Measurements from ENCODE around the gene TMED10. TPM values are rescaled to one million over a fixed set of nuclear protein-coding genes. Genes with fewer than 3 reads are reported as not detected.
A peak's percentile ranks its signal among the peaks of the same experiment; 100 is the strongest.
"Not testable (repeated sequence)": the region's sequence is repeated elsewhere in the genome, so short reads cannot be mapped to it uniquely, and the experiment has no call there.

TMED10 gene
- total RNA-seq, 1 donor from 2014 or later, result 394 TPM

- no peak for DNase-seq (ENCODE audit: low spot score)
These were observed 17.4 kb downstream of the TMED10 start for GRCh38 chr14:75158843-75159614.

GRCh38 chr14:75156901-75157300 lies 19.5 kb downstream of the TMED10 start:
- DNase-seq (ENCODE audit: low spot score), result no peak

GRCh38 chr14:75156111-75156510 lies 20.3 kb downstream of the TMED10 start:
- no peak for DNase-seq (ENCODE audit: low spot score)

- no peak for DNase-seq (ENCODE audit: low spot score)
These were observed 21.2 kb downstream of the TMED10 start for GRCh38 chr14:75155169-75155568.

GRCh38 chr14:75153295-75153694 lies 23.1 kb downstream of the TMED10 start:
- DNase-seq (ENCODE audit: low spot score), result no peak

GRCh38 chr14:75151851-75152250 lies 24.6 kb downstream of the TMED10 start:
- no peak for DNase-seq (ENCODE audit: low spot score)

GRCh38 chr14:75150637-75151036 lies 25.8 kb downstream of the TMED10 start:
- not testable (repeated sequence) for DNase-seq (ENCODE audit: low spot score)

- no peak for DNase-seq (ENCODE audit: low spot score)
These were observed 26.3 kb downstream of the TMED10 start for GRCh38 chr14:75150150-75150549.

GRCh38 chr14:75147423-75148071 lies 28.9 kb downstream of the TMED10 start:
- DNase-seq (ENCODE audit: low spot score), result peak; percentile 50

GRCh38 chr14:75144944-75145343 lies 31.5 kb downstream of the TMED10 start:
- DNase-seq (ENCODE audit: low spot score), result no peak

GRCh38 chr14:75143761-75144527 lies 32.5 kb downstream of the TMED10 start:
- DNase-seq (ENCODE audit: low spot score), result no peak

GRCh38 chr14:75142494-75142893 lies 33.9 kb downstream of the TMED10 start:
- DNase-seq (ENCODE audit: low spot score), result no peak

GRCh38 chr14:75141967-75142366 lies 34.4 kb downstream of the TMED10 start:
- DNase-seq (ENCODE audit: low spot score), result no peak

GRCh38 chr14:75141062-75141461 lies 35.4 kb downstream of the TMED10 start:
- no peak for DNase-seq (ENCODE audit: low spot score)

GRCh38 chr14:75140620-75141019 lies 35.8 kb downstream of the TMED10 start:
- DNase-seq (ENCODE audit: low spot score), result no peak

- no peak for DNase-seq (ENCODE audit: low spot score)
These were observed 37.2 kb downstream of the TMED10 start for GRCh38 chr14:75139185-75139584.

- DNase-seq (ENCODE audit: low spot score), result no peak
These were observed 37.9 kb downstream of the TMED10 start for GRCh38 chr14:75138492-75138891.

- DNase-seq (ENCODE audit: low spot score), result no peak
These were observed 41.8 kb downstream of the TMED10 start for GRCh38 chr14:75134644-75135043.

GRCh38 chr14:75133597-75133996 lies 42.8 kb downstream of the TMED10 start:
- no peak for DNase-seq (ENCODE audit: low spot score)

- DNase-seq (ENCODE audit: low spot score), result peak; percentile 70
These were observed 43.9 kb downstream of the TMED10 start for GRCh38 chr14:75132382-75133086.

- DNase-seq (ENCODE audit: low spot score), result no peak
These were observed 47.8 kb downstream of the TMED10 start for GRCh38 chr14:75128596-75128990.

Data from ureter (tissue), 1 donor.